Superior temporal gyrus (tissue), 1 donor: ENCODE measurements around the gene RASSF4.

Experiments used
- DNase-seq: peaks from one replicate; pipeline ENCODE4 v3.0.0-alpha.2; 2016; ENCODE audit errors: extremely low spot score

RASSF4 gene

DNA sequence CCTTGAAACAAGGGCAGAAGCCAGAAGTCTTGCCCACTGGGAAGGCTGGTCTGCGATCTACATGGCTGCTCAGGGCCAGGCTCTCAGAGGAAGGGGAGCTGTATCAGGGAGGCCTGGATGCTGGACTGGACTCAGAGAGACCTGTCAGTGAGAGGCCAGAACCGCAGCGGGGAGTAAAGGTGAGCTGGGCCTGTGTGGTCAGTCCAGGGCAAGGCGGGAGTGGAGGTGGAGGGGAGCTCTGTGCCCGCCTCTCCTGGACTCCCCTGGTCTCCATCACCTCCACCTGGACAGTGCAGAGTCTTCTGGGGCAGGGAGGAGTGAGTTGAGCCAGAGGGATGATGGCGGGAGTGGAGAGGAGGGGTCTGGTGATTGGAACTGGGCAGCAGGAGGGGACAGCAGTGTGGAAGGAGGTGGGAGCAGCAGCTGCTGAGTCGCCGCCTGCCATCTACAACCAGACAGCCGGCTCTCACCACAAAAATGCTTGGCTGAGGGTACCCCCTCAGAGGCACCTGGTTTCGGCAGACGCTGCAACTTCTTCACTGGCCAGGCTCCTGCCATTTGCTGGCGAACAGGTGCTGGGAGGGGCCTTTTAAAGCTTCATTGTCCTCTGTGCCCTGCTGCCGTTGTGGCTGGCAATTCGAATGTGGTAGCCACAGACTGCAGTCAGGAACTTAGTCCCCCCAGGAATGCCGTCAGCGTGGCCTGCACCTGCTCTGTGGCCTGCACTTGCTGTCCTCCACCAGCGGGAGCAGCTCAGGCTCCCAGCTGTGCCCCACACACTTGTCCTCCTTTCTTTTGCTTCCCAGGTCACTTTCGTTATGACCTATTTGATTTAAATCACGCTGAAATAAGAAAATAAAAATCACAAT is 3.5 kb downstream of the RASSF4 start:
- DNase-seq = no peak

DNA sequence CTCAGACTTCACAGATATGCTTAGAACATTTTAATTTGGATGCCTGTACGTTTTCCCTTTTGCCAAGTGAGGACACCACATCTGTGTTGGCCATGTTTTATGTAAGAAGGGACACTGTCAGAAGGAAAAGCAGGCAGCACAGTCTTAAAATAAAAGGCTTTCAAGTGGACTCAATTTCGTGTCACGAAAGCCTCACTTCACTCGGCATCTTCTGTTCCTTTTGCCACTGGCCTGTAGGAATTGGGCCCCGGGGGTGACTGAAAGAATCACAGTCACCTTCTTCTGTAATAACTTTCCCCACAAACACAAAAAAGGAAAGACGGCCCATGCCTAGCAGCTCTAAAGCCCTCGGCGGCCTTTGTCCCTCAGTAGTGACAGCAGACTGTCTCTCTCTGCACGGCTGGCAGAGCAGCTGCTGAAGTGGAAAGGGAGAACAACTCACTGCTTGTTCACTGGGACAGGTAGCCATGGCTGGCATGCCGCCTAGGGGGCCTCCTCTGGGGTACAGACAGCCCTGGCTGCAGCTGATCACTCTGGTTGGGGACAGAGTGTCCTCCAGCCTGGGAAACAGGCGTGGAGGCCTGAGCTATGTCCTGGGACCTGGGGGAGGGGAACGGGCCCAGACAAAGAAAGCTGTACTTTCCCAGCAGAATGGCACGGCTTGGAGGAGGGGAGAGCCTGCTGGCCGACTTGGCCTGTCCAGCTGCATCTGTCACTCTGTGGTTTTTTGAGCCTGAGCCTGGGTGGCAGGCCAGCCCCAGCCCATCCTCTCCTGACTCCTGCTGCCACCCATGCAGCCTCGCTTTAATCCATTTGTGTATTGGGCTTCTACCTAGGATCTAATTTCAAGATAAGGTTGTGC is 4.4 kb downstream of the RASSF4 start:
- DNase-seq = peak; percentile 97

DNA sequence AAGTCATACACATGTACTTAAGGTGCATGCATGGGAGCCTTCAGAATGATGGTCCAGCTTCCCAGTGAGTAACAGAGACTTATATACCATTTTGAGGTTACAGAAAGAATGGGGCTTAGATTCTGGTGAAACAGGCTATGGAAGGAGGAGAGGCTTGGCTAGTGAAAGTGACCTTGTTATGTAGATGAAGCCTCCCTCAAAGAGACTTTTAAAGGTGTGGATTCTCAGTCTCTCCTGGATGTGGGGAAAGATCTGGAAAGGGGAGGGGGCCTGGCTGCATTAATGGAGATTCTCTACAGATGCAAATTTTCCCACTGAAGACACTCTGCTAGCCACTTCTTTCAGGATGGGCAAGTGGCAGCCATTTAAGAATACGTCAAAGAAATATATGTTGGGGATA is 5.5 kb downstream of the RASSF4 start:
- DNase-seq = no peak

- no peak for DNase-seq
These were observed 6.1 kb downstream of the RASSF4 start for GRCh38 chr10:44965651-44966097.

DNA sequence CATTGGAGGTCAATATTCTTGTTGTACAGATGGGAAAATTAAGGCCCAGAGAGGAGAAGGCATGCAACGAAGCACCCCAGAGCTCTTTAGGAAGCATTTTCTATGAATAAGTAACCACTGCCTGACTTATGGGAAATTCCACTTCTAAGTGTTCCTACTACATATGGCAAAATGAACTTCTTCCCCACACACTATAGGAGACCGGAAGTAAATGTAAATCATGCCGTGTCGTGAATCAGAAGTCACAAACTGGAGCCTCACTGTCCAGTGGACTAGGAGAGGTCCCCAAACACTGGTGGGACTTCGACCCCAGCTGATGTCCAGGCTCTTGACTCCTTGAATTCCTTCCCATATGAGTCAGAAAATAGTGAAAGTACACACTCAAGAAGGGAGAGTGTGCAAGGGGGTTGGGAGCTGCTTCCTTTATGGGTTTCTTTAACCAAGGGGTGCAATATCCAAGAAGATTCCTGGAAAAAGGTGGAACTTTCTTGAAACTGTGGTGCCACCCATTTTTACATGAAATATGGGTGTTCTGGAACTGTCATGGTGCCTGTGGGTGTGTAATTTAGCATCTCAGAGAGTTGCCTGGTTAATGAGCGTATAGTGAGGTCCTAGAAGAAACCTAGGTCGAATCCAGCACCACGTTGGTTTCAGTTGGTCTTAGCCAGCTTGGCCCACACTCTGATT is 6.7 kb downstream of the RASSF4 start:
- no peak for DNase-seq

- DNase-seq = no peak
These were observed 7.4 kb downstream of the RASSF4 start for GRCh38 chr10:44966816-44967509.

DNA sequence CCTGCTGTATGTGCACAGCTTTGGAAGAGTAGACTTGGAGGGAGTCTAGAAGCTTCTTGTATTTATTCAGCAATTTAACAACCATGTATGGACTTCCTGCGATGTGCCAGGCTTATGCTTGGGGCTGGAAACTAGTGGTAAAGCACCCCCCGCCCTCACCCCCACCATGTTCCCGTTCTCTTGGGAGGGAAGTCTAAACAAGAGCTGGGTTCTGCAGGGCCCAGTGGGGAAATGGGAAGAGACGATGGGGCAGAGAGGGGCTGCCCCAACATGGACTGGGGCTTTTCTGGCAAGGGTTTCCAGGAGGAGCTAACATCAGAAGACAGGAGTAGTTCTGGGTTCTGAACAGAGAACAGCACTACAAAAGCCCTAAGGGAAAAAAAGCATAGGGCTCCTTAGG is 8.0 kb downstream of the RASSF4 start:
- no peak for DNase-seq

DNA sequence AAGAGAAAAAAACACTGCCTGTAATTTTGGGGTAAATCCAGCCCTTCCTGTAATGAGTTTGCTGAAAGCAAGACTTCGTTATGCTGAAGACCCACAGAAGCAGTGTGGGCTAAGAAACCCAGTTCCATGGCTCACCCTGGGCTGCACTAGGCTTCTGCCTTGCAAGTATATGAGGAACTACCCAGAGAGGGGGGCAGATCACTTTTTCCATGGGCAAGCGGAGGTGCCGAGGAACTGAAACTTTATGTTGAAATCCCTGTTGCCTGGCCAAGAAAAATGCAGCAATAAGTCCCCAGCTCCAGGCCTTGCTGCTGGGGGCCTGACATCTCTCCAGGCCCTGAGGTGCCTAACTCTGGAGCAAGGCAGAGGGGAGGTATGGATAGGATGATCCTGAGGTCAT is 8.5 kb downstream of the RASSF4 start:
- peak; percentile 47 for DNase-seq

- no peak for DNase-seq
These were observed 9.1 kb downstream of the RASSF4 start for GRCh38 chr10:44968500-44969400.

DNA sequence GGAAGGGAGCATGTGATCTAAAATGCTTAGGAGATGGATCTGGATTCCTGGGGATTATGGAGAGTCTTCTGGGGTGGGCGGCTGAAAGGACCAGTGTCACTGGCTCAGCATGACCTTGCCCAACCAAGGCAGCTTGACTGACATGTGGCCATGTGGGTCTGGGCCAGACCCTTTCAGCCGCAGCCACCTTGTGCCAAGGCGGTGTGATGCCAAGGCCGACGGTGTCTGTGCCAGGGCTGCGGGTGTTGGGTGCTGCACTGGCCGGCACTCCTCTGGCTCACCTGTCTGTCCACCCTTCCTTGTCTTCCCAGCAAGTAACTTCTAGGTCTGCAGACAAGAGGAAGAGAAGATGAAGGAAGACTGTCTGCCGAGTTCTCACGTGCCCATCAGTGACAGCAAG is 10.3 kb downstream of the RASSF4 start:
- no peak for DNase-seq

GRCh38 chr10:44970812-44971395 is 11.3 kb downstream of the RASSF4 start:
- no peak for DNase-seq

DNA sequence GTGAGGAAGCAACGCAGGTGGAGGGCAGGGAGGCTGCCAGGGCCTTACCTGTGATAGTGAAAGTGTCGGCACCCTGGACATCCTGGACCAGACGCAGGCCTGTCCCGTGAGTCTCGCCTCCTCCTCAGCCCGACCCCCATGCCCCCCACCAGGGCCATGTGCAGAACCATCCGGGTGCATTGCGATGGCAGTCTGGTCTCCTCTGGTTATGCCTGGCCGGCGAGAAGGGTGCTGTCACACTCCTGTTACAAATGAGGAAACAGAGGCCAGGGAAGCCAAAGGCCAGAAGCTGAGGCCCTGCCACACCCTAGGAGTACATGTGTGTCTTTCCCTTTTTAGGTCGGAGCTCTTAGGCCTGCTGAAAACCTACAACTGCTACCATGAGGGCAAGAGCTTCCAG is 11.8 kb downstream of the RASSF4 start:
- no peak for DNase-seq

DNA sequence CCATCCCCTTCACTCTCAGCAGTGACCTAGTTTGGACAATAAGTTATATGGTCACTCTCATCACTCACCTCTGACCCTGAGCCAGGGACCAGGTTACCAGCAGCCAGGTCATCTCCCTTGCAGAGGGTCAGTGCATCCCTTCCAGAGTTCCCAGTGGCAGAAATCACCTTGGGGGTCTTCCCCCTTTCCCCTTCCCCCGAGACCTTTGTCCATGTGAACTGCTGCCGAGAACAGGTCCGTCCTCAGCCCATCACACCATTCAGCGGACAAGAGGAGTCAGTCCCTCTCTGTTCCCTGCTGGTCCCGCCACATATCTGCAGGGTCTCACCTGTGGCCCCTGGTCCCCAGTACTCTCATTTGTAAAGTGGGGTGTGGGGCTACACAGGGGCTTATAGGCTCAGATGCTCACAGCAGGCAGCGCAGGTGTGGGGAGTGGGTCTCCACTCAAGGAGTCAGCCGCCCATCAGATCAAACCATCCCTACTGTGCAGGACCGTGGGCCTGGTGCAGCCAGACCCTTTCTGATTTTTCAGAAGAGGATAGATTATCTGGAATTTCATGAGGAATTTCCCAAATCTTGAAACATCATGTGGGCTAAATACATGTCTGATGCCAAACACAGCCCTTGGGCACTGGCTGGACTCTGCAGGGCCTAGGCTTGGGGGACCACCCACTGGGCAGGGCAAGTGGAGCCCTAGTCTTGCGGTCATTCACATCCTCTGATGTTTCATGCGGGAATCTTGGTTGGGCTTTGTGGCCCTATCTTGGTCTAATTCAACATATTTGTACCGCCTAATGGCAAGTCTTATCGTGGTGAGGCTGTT is 12.5 kb downstream of the RASSF4 start:
- DNase-seq = no peak

GRCh38 chr10:44972874-44973306 is 13.3 kb downstream of the RASSF4 start:
- DNase-seq = no peak

DNA sequence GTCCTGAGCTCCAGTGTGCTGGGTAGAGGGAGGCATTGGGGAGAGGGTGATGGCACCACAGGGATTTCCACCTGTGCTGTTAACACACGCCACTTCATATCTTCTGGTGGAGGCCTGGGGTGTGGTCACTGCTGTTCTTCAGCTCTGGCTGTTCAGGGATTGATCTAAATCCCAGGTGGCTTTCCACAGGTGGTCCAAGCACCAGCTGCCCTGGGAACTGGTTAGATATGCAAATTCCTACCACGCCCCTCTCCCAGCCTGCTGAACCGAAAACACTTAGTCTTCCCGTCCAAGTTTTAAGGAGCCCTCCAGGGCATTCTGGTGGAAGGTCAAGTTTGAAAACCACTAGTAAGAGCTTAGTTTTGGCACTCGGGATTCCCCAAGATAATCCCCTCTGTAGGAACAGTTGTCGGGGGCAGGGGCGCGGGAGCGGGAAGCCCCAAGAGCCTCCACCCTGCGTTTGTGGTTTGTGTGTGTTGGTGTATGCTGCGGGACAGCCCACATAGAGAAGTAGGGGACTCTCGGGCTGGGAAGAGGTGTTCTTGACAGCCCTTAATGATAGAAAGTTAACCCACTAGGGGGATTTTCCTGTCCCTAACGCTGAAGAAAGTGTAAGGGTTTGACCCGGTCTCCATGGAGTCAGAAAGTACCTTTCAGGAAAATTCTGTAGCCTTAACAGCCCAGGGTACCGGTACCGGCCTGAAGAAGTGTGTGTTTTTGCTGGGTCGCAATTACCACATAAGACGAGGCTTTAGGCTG is 13.9 kb downstream of the RASSF4 start:
- no peak for DNase-seq

DNA sequence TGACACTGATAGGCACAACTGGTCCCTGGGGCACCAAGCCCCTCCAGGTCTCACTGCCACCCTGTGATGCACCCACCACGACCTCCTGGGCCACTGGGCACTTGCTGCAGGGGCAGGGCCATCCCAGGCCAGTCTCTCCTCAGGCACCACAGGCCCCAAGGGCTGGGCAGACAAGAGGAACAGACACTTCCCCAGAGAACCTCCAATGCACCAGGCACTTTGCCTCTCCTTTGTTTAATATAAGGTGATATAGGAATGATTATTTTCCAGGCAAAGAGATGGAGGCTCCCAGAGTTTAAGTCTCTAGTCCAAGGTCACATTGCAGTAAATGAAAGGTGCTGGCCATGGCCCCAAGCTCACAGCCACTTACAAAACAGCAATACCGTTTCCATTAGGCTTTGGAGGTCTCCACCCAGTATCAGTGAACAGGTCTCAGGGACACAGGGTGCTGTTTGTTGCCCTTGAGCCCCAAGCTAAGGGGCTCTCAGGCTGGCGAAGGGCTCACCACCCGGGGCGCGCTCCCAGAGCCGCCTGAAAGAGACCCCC is 14.6 kb downstream of the RASSF4 start:
- DNase-seq = no peak

GRCh38 chr10:44974628-44975430 is 15.2 kb downstream of the RASSF4 start:
- peak; percentile 76 for DNase-seq
